ENCODE results near the gene DCC. TPM values are rescaled to one million over a fixed set of nuclear protein-coding genes. Genes with fewer than 3 reads are reported as not detected.

DCC gene
- total and polyA plus RNA-seq, 9 of the 15 experiments (the other 6 are each of a cell fraction or from before 2014, with no cell fraction given): not detected

- Histone ChIP-seq H3K4me1 (replicated peaks in 1 of 2; ENCODE audit: control insufficient read depth in 2 of 2, insufficient read depth in 2 of 2, low read length in 2 of 2) (no peaks in the 10 kb centered on the region), H3K27ac (ENCODE audit: extremely low read depth, low read depth, low read length) (no peak overlapping the region), H3K9me3 (replicated peaks; ENCODE audit: control insufficient read depth, insufficient read depth, low read depth, low read length) (no peaks in the 10 kb centered on the region; the same call in 1 of the 2 replicates), H3K9ac (ENCODE audit: insufficient read depth in 1 of 2, low read depth in 2 of 2, low read length in 2 of 2) (no peak overlapping the region), H3K9me1 (ENCODE audit: control insufficient read depth, insufficient read depth, low read length) (no peaks in the 10 kb centered on the region), H4K20me1 (replicated peaks; ENCODE audit: control insufficient read depth, insufficient read depth, low read length) (no peaks in the 10 kb centered on the region), H2AFZ (ENCODE audit: low read depth, low read length) (no peak overlapping the region), H3K27me3 (ENCODE audit: control insufficient read depth in 2 of 2, insufficient read depth in 2 of 2, low read length in 2 of 2) (no peaks in the 10 kb centered on the region), H3K36me3 (ENCODE audit: control insufficient read depth, insufficient read depth, low read length) (no peaks in the 10 kb centered on the region), H3K4me3 (no peak overlapping the region), H3K79me2 (ENCODE audit: control insufficient read depth, insufficient read depth, low read length) (no peaks in the 10 kb centered on the region), H3K4me2 (ENCODE audit: insufficient read depth, low read length) (no peak overlapping the region)
- in situ Hi-C loops (cut with MboI): no loop called here
- DNase-seq (ENCODE audit: extremely low read depth in 1 of 4, low spot score in 3 of 4): no peak
- POLR2A ChIA-PET: interaction anchor here (0.7 kb wide), 1 partner anchor 1113 kb away, joined by 3 read pairs; no protein-coding TSS in a partner anchor
- FAIRE-seq: no peak
- intact Hi-C loops (cut with micrococcal nuclease): no loop called here
- CTCF ChIA-PET (ENCODE audit: low intra/inter-chr PET ratio): no interaction called here
- 0% methylated on average over 2 of the region's 3 CpGs for WGBS (ENCODE audit: insufficient coverage, low coverage, missing lambda C conversion rate)
- BruUV-seq (replicated peaks): no TSS peak
- no peak for ATAC-seq
- TF ChIP-seq KAT7 (CRISPR knock-in tag; IDR thresholded peaks at IDR 0.05; ENCODE audit: borderline replicate concordance) (no peak), ZNF764 (CRISPR knock-in tag; IDR thresholded peaks at IDR 0.05; ENCODE audit: low read depth) (no peak), ZNF134 (CRISPR knock-in tag; conservative IDR thresholded peaks at IDR 0.05) (no peak), E2F6 (IDR thresholded peaks at IDR 0.05; ENCODE audit: borderline replicate concordance in 1 of 2, extremely low read depth in 1 of 2, insufficient read depth in 1 of 2, insufficient read length in 1 of 2, low read depth in 1 of 2, low read length in 1 of 2, poor library complexity in 1 of 2, severe bottlenecking in 1 of 2) (no peak), ZNF165 (CRISPR knock-in tag; IDR thresholded peaks at IDR 0.05; ENCODE audit: borderline replicate concordance) (no peak), BDP1 (IDR thresholded peaks at IDR 0.05; ENCODE audit: insufficient read depth, insufficient read length) (no peak), HDAC3 (IDR thresholded peaks at IDR 0.05; ENCODE audit: borderline replicate concordance, partially characterized antibody) (no peak), SFPQ (IDR thresholded peaks at IDR 0.05; ENCODE audit: low read depth, low read length) (no peak), LEF1 (IDR thresholded peaks at IDR 0.05) (no peak), ZBTB12 (CRISPR knock-in tag; IDR thresholded peaks at IDR 0.05) (no peak), ESRRB (CRISPR knock-in tag; IDR thresholded peaks at IDR 0.05; ENCODE audit: borderline replicate concordance) (no peak)
These were observed 47.2 kb downstream of the DCC start for GRCh38 chr18:52387175-52387574.

Measured in K562 (cell line).